IMR-90 (cell line): ENCODE measurements around the gene SKA2. TPM values are rescaled to one million over a fixed set of nuclear protein-coding genes. Genes with fewer than 3 reads are reported as not detected.

Source experiments
- ATAC-seq: fragments of 200-7000 bp; cut with Tn5 transposase; 2 replicates; pipeline ENCODE4 v1.9.1; 2020; ENCODE audit warnings: low read depth, mild to moderate bottlenecking, moderate library complexity
- BruUV-seq: library from RNA; stranded (reverse); fragments of 400-500 nt; replicated peaks from 2 replicates; lab custom pipeline; 2021; lab: Mats Ljungman, UMichigan
- CTCF ChIA-PET: fragments of 300-600 bp; formaldehyde crosslinking; extraction: SDS; loops from one replicate; lab custom pipeline; 2021; ENCODE audit warnings: antibody characterized with exemption; lab: Yijun Ruan, JAX
- POLR2A ChIA-PET: fragments of 300-600 bp; sonication (Branson Sonifier 250); formaldehyde crosslinking; loops from one replicate; lab custom pipeline; 2022; ENCODE audit warnings: antibody characterized with exemption; ENCODE audit not compliant: unreplicated experiment; lab: Charles Lee
- DNase-seq: peaks from one replicate; pipeline ENCODE4 v3.0.0; 2013
- H2AFZ ChIP-seq: replicated peaks from 2 replicates; pipeline ENCODE3; 2013; ENCODE audit warnings: low read length, mild to moderate bottlenecking; ENCODE audit not compliant: poor library complexity
- H2AK5ac ChIP-seq: 2 replicates; pipeline ENCODE4 v1.6.1; 2013; ENCODE audit warnings: low read depth, low read length, inconsistent platforms
- H2AK9ac ChIP-seq: replicated peaks from 2 replicates; pipeline ENCODE3; 2013; ENCODE audit warnings: mild to moderate bottlenecking, low read depth, low read length, moderate library complexity; ENCODE audit not compliant: poor library complexity
- H2BK120ac ChIP-seq: 2 replicates; pipeline ENCODE4 v1.6.1; 2013; ENCODE audit warnings: low read depth, low read length, inconsistent platforms
- H2BK15ac ChIP-seq: 3 replicates; pipeline ENCODE4 v1.6.1; 2013; ENCODE audit warnings: low read depth, low read length, inconsistent platforms
- H2BK20ac ChIP-seq: 2 replicates; pipeline ENCODE4 v1.6.1; 2013; ENCODE audit warnings: low read depth, mild to moderate bottlenecking, inconsistent platforms, low read length, moderate library complexity
- H2BK5ac ChIP-seq: 2 replicates; pipeline ENCODE4 v1.6.1; 2013; ENCODE audit warnings: mild to moderate bottlenecking, low read depth, low read length, inconsistent platforms; ENCODE audit not compliant: poor library complexity, severe bottlenecking
- H3K14ac ChIP-seq: replicated peaks from 2 replicates; pipeline ENCODE4 v1.6.1; 2013; ENCODE audit warnings: low read depth, low read length, inconsistent platforms
- H3K18ac ChIP-seq: 2 replicates; pipeline ENCODE4 v1.6.1; 2013; ENCODE audit warnings: low read depth, low read length, control low read depth
- H3K23ac ChIP-seq: 2 replicates; pipeline ENCODE4 v1.6.1; 2013; ENCODE audit warnings: low read depth, low read length, inconsistent platforms
- H3K27ac ChIP-seq: 2 replicates; pipeline ENCODE4 v1.5.1; 2013; ENCODE audit warnings: mild to moderate bottlenecking, control low read depth, low read length; ENCODE audit not compliant: insufficient read depth
- H3K27me3 ChIP-seq: 2 replicates; pipeline ENCODE4 v1.6.1; 2013; ENCODE audit warnings: low read length; ENCODE audit not compliant: control insufficient read depth, insufficient read depth
- H3K36me3 ChIP-seq: 2 replicates; pipeline ENCODE4 v1.6.1; 2013; ENCODE audit warnings: low read length, mixed read lengths; ENCODE audit not compliant: control insufficient read depth, insufficient read depth
- H3K4ac ChIP-seq: 2 replicates; pipeline ENCODE4 v1.6.1; 2013; ENCODE audit warnings: low read depth, low read length, inconsistent platforms
- H3K4me1 ChIP-seq: 2 replicates; pipeline ENCODE4 v1.6.1; 2013; ENCODE audit warnings: low read length, mixed read lengths; ENCODE audit not compliant: control insufficient read depth, insufficient read depth
- H3K4me2 ChIP-seq: 2 replicates; pipeline ENCODE4 v1.6.1; 2013; ENCODE audit warnings: low read depth, mild to moderate bottlenecking, control low read depth, low read length, moderate library complexity
- H3K4me3 ChIP-seq: 2 replicates; pipeline ENCODE4 v1.5.1; 2013; ENCODE audit warnings: low read depth, mild to moderate bottlenecking, control low read depth, low read length, moderate library complexity; ENCODE audit not compliant: insufficient read depth
- H3K56ac ChIP-seq: 2 replicates; pipeline ENCODE4 v1.6.1; 2013; ENCODE audit warnings: low read length, inconsistent platforms; ENCODE audit not compliant: insufficient read depth; ENCODE audit errors: extremely low read depth
- H3K79me1 ChIP-seq, 2 experiments: 2 replicates each; pipeline ENCODE4 v1.6.1; 2013; ENCODE audit warnings: low read length in 2 of 2, inconsistent platforms in 1 of 2, low read depth in 1 of 2
- H3K9ac ChIP-seq: 2 replicates; pipeline ENCODE4 v1.6.1; 2013; ENCODE audit warnings: low read depth, low read length, control low read depth
- H3K9me1 ChIP-seq: 2 replicates; pipeline ENCODE4 v1.6.1; 2013; ENCODE audit warnings: low read length, inconsistent platforms; ENCODE audit not compliant: insufficient read depth
- H3K9me3 ChIP-seq: 2 replicates; pipeline ENCODE4 v1.6.1; 2013; ENCODE audit warnings: low read length; ENCODE audit not compliant: control insufficient read depth, insufficient read depth
- H4K20me1 ChIP-seq: 2 replicates; pipeline ENCODE4 v1.6.1; 2013; ENCODE audit warnings: low read length, inconsistent platforms; ENCODE audit not compliant: insufficient read depth
- H4K5ac ChIP-seq: 2 replicates; pipeline ENCODE4 v1.6.1; 2013; ENCODE audit warnings: mild to moderate bottlenecking, low read depth, low read length, control low read depth
- H4K8ac ChIP-seq, 2 experiments: 2 replicates each; pipeline ENCODE4 v1.6.1; 2013; ENCODE audit warnings: low read depth in 2 of 2, low read length in 2 of 2, control low read depth in 1 of 2, inconsistent platforms in 1 of 2
- H4K91ac ChIP-seq: 2 replicates; pipeline ENCODE4 v1.6.1; 2013; ENCODE audit warnings: low read depth, low read length, inconsistent platforms; ENCODE audit not compliant: insufficient read depth
- BHLHE40 ChIP-seq: fragments of 150-350 bp; IDR thresholded peaks from 2 replicates; pipeline ENCODE4 v1.6.1; 2016; ENCODE audit warnings: mild to moderate bottlenecking, low read depth, low read length
- CEBPB ChIP-seq: IDR thresholded peaks from 2 replicates; pipeline ENCODE4 v1.6.1; 2012; ENCODE audit warnings: low read depth, low read length, improper control_type of control experiment
- ELK1 ChIP-seq: fragments of 150-350 bp; IDR thresholded peaks from 2 replicates; pipeline ENCODE4 v1.6.1; 2016; ENCODE audit warnings: low read depth, mild to moderate bottlenecking, low read length, moderate library complexity, borderline replicate concordance
- MAFK ChIP-seq: IDR thresholded peaks from 2 replicates; pipeline ENCODE4 v1.6.1; 2012; ENCODE audit warnings: low read depth, low read length, improper control_type of control experiment
- NFE2L2 ChIP-seq: fragments of 150-350 bp; IDR thresholded peaks from 2 replicates; pipeline ENCODE4 v1.6.1; 2016; ENCODE audit warnings: low read depth, mild to moderate bottlenecking, low read length
- RFX5 ChIP-seq: IDR thresholded peaks from 2 replicates; pipeline ENCODE4 v1.8.0; 2012; ENCODE audit warnings: low read depth, mild to moderate bottlenecking, low read length, moderate library complexity
- SMC3 ChIP-seq: fragments of 150-350 bp; IDR thresholded peaks from 2 replicates; pipeline ENCODE4 v1.6.1; 2016; ENCODE audit warnings: low read depth, mild to moderate bottlenecking, antibody characterized with exemption, low read length, moderate library complexity
- USF2 ChIP-seq: fragments of 150-350 bp; IDR thresholded peaks from 2 replicates; pipeline ENCODE4 v1.6.1; 2017; ENCODE audit warnings: mild to moderate bottlenecking, antibody characterized with exemption, low read length, low read depth
- WGBS, 2 experiments: methylation state at CpG; one replicate each; pipeline versions ENCODE4 v1.1.5 to v1.1.7; 2013; ENCODE audit warnings: missing lambda C conversion rate in 2 of 2; ENCODE audit not compliant: insufficient read length in 1 of 2; ENCODE audit errors: extremely low coverage in 2 of 2; 5-methylcytosine and 5-hydroxymethylcytosine counted together
- dilution Hi-C: fragments of 300-500 bp; cut with HindIII; formaldehyde crosslinking; loops from one replicate; pipeline ENCODE4 v1.14.3; 2018; ENCODE audit warnings: low sequenced_read_pairs; ENCODE audit not compliant: unreplicated experiment
- in situ Hi-C: fragments of 300-500 bp; cut with MboI; formaldehyde crosslinking; loops from 3 replicates; pipeline ENCODE4 v1.14.3; 2019; ENCODE audit warnings: low sequenced_read_pairs, inconsistent platforms, mixed read lengths
- intact Hi-C: fragments of 100-400 bp; cut with micrococcal nuclease; formaldehyde crosslinking; loops from 2 replicates; pipeline ENCODE4 v1.10.0; 2022
- polyA plus RNA-seq, 3 experiments: library from polyadenylated mRNA; depleted of rRNA; stranded (reverse); fragments of >200 nt; gene quantifications; 2 replicates each; pipeline ENCODE4 v1.2.3, GENCODE V29; 2012; ENCODE audit warnings: low replicate concordance in 1 of 3
- total RNA-seq: library from RNA; depleted of rRNA; stranded (reverse); fragments of >200 nt; gene quantifications from 2 replicates; pipeline ENCODE4 v1.2.3, GENCODE V29; 2012

Gene SKA2
- total and polyA plus RNA-seq, 2 of the 4 experiments (the other 2 are of a cell fraction): 30.4 to 38.7 TPM

- Histone ChIP-seq H3K36me3 (0 out of 2 replicates have a peak, but pooled peaks cover 5% of the 10 kb centered on the region), H3K4me2 (no peak overlapping the region), H4K20me1 (no peaks in the 10 kb centered on the region; the same call in 1 of the 2 replicates), H2BK5ac (no peak overlapping the region), H3K56ac (no peak overlapping the region), H3K27me3 (no peaks in the 10 kb centered on the region), H2AK5ac (no peak overlapping the region), H3K23ac (no peak overlapping the region), H2BK15ac (no peak overlapping the region), H3K9me3 (no peaks in the 10 kb centered on the region), H2BK20ac (no peak overlapping the region), H4K5ac (no peak overlapping the region), H2AK9ac (no peak overlapping the region), H4K91ac (no peak overlapping the region), H2BK120ac (no peak overlapping the region), H3K27ac (no peak overlapping the region), H3K4ac (no peak overlapping the region), H2AFZ (no peak overlapping the region), H3K9ac (no peak overlapping the region), H4K8ac (no peak overlapping the region), H3K4me1 (no peaks in the 10 kb centered on the region), H3K9me1 (peaks cover 4% of the 10 kb centered on the region; the same call in 1 of the 2 replicates), H3K18ac (no peak overlapping the region), H3K14ac (no peak overlapping the region), H3K79me1 (peaks cover 9 to 22% of the 10 kb centered on the region in 2 experiments; a peak in 3 of 4 replicates), H3K4me3 (no peak overlapping the region)
- no TSS peak for BruUV-seq
- DNase-seq (no peak), ATAC-seq (no peak)
- POLR2A ChIA-PET: no interaction called here
- no CpG with 5 or more reads among the region's 3 CpGs for WGBS, 2 experiments
- dilution Hi-C loops (no loop called here), intact Hi-C loops (no loop called here), in situ Hi-C loops (no loop called here)
- CTCF ChIA-PET: no interaction called here
- TF ChIP-seq SMC3 (no peak), RFX5 (no peak), CEBPB (no peak), USF2 (no peak), BHLHE40 (no peak), ELK1 (no peak), MAFK (no peak), NFE2L2 (no peak)
Observed at GRCh38 chr17:59111539-59111938, 43.4 kb downstream of the SKA2 start.
